GM21619 (cell line): ENCODE data around the gene DDO.

Experiments used
- ATAC-seq: cut with Tn5 transposase; IDR thresholded peaks from one replicate; pipeline ENCODE4 v1.9.1; 2021; ENCODE audit not compliant: unreplicated experiment

DDO gene

DNA sequence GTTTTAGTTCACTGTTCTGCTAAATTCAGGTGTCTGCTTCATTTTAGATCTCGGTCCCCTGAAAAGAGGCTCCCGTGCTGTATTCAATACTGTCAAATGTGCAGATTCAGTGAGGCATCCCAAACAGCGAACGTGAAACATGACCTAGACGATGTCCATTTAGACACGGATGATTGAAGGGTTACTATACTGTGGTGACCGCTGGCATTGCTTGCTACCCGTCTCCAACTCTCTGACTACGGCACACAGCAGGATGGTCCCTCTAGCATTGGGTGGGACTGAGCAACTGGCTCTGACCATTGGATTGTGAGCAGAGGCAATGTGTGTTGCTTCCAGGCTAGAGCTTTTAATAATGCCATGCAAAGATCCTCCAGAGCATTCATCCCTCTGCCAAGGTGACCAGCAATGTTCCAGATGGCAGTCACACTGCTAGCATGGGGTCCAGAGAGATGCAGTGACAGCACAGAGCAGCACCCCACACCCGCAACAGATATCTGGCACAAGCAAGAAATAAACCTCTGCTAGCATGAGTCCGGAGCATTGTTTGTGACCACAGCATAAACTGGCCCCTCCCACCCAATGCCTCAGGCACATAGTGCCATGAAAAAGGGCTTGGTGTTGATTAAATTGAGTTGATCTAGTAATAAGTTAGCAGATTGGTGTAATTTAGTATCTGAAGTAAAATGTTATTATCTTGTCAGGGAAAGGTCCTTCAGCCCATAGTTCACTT, 66.2 kb downstream of the DDO start:
- no peak for ATAC-seq

DNA sequence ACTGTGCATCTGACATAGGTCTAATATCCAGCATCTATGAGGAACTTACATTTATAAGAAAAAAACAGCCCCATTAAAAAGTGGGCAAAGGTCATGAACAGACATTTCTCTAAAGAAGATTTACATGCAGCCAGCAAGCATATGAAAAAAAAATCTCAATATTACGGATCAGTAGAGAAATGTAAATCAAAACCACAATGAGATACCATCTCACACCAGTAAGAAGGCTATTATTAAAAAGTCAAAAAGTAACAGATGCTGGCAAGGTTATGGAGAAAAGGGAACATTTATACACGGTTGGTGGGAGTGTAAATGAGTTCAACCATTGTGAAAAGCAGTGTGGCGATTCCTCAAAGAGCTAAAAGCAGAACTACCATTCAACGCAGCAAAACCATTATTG, 70.3 kb downstream of the DDO start:
- ATAC-seq, result no peak

DNA sequence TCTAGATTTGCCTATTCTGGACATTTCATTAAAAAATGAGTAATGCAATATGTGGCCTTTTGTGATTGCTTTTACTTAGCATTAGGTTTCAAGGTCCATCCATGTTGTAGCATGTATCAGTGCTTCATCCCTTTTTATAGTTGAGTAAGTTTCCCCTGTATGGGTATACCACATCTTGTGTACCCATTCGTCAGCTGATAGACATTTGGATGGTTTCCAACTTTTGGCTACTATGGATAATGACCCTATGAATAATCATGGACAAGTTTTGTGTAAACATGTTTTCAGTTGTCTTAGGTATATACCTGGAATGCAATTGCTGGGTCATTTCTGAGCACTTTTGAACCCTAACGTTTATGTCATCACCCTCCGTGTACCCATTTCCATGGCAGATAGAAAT, 72.6 kb downstream of the DDO start:
- no peak for ATAC-seq
